Urinary bladder (tissue), 4 donors: Measurements from ENCODE around the gene OSCP1. TPM values are rescaled to one million over a fixed set of nuclear protein-coding genes. Genes with fewer than 3 reads are reported as not detected.

Experiments used
- DNase-seq: peaks from one replicate; pipeline ENCODE4 v3.0.0-alpha.2; 2015; ENCODE audit errors: extremely low spot score
- H3K27ac ChIP-seq: one replicate; pipeline ENCODE4 v1.5.1; 2013; ENCODE audit warnings: low read depth, mild to moderate bottlenecking, moderate library complexity
- H3K36me3 ChIP-seq: one replicate; pipeline ENCODE4 v1.6.1; 2013; ENCODE audit warnings: mild to moderate bottlenecking, moderate library complexity; ENCODE audit not compliant: insufficient read depth
- H3K4me1 ChIP-seq: one replicate; pipeline ENCODE4 v1.6.1; 2013; ENCODE audit warnings: mild to moderate bottlenecking, moderate library complexity; ENCODE audit not compliant: insufficient read depth
- H3K4me3 ChIP-seq: one replicate; pipeline ENCODE4 v1.5.1; 2013; ENCODE audit warnings: low read depth, low read length
- WGBS: extraction: QIAGEN DNeasy Blood & Tissue Kit; methylation state at CpG from one replicate; pipeline ENCODE4 v1.1.7; 2013; 5-methylcytosine and 5-hydroxymethylcytosine counted together
- polyA plus RNA-seq: library from polyadenylated mRNA; stranded (reverse); fragments of 200-250 nt; gene quantifications from one replicate; pipeline ENCODE4 v1.2.3, GENCODE V29; 2013
- total RNA-seq: library from RNA; depleted of rRNA; stranded (reverse); fragments of >200 nt; gene quantifications from one replicate; pipeline ENCODE4 v1.2.3, GENCODE V29; 2014
- donor health status: healthy with polysubstance abuse.
- donor health status: healthy.

The OSCP1 gene
- total and polyA plus RNA-seq, 2 donors: 10.6 to 12.4 TPM

DNA sequence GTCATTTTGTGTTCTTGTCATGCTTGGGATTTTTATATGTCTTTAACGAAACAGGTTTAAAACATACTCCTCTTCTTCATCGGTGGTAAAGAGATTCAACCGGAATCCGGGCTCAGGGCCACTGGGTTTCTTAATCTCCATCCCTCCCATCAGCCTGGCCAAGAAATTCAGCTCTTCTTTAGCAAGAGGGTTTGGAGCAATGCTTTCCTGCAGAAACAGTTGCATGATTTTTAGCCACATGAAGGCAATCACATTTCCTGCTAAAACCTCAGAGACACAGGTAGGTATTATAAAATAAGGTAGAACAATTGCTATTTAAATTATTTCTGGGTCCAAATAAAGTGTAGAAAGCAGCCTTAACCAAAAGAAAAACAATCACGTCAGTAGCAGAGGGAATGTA, 29.8 kb downstream of the OSCP1 start:
- 16% methylated on average over 5 of the region's 5 CpGs for WGBS
- Histone ChIP-seq H3K4me1 (no peaks in the 10 kb centered on the region), H3K4me3 (no peak overlapping the region), H3K27ac (no peak overlapping the region), H3K36me3 (no peaks in the 10 kb centered on the region)
- no peak for DNase-seq

DNA sequence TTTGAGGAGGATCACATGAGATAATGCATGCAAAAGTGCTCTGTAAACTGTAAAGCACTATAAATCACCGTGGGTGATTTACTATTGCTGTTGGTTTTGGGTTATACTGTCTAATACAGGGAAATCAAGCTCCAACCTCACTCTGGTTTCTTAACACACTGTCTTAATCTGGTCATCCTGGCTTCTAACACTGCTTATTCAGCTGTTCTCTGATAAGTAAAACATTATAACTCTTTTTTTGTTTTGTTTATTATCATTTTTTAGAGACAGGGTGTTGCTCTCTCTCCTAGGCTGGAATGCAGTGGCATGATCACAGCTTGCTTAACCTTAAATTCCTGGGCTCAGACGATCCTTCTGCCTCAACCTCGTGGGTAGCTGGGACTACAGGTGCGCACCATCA, 30.7 kb downstream of the OSCP1 start:
- Histone ChIP-seq H3K27ac (no peak overlapping the region), H3K4me3 (no peak overlapping the region)
- 63% methylated on average over 4 of the region's 4 CpGs for WGBS

DNA sequence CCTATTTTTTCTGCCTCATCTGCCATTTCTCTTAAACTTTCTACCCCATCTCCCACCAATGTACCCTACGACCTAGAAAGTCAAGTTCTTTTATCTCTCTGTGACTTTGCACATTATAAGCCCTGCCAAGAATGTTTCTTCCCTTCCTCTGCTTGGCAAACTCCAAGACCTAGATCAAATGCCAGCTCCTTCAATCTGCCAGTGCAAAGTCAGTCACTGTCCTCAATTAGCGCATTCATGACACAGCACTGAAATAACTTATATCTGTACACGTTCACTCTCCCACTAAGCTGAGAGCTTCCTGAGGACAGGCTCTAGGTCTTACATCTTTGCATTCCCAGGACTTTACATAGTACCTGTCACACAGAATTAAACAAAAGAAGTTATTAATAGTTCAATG, 31.1 kb downstream of the OSCP1 start:
- Histone ChIP-seq H3K4me3 (no peak overlapping the region), H3K36me3 (no peaks in the 10 kb centered on the region), H3K27ac (no peak overlapping the region), H3K4me1 (no peaks in the 10 kb centered on the region)
- WGBS: 79% methylated on average over 3 of the region's 3 CpGs
- no peak for DNase-seq

More for the DNA sequence above, 30.7 kb downstream of the OSCP1 start:
- no peaks in the 10 kb centered on the region for H3K4me1 ChIP-seq
- no peaks in the 10 kb centered on the region for H3K36me3 ChIP-seq
- no peak for DNase-seq

DNA sequence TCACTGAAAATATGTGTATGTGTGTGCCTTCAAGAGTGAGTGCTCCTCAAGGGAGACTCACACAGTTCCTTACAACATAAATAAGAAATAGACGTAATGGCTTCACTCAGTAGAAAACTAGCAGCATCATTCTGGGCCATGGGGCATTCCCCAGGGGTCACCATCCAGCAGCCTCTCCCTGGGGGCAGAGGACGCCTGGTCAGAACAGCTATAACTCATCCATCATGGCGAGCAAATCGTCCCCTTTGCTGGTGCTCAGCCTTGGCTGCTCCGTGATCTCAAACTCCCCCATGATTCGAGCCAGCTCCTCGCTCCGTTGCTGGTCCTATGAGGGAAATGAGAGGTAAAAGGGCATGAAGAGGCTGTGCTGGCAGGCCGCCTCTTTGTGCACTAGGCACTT, 32.3 kb downstream of the OSCP1 start:
- H3K4me1 ChIP-seq: no peaks in the 10 kb centered on the region
- 89% methylated on average over 9 of the region's 9 CpGs for WGBS
- no peak for DNase-seq
- H3K27ac ChIP-seq: no peak overlapping the region
- H3K36me3 ChIP-seq: no peaks in the 10 kb centered on the region
- H3K4me3 ChIP-seq: no peak overlapping the region

DNA sequence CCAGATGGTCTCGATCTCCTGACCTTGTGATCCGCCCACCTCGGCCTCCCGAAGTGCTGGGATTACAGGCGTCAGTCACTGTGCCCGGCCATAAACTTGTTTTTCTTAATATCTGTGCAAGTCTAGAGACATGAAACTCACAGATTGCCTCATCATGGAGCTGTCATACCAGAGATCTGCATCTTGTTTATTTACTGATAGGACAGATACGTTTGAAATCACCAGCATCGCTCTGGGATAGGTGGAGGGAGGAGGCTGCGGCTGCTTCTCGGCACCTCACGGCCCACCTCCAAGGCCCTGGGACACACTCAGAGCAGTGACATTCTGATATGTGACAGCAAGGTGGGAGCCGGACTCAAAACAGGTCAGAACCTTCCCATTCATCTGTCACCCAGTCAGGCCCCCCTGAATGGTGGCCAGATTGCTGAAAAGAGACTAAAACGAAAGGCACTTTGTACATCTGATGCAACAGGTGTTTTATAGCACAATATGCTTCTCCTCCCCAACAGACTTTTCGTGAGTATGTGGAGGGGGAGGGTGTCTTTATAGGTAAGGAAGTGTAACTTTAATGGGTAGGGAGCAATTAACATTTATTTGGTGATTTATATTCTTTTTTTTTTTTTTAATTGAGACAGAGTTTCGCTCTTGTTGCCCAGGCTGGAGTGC, 34.5 kb downstream of the OSCP1 start:
- 80% methylated on average over 15 of the region's 15 CpGs for WGBS
- no peak overlapping the region for H3K4me3 ChIP-seq
- no peak for DNase-seq
- no peaks in the 10 kb centered on the region for H3K36me3 ChIP-seq
- no peak overlapping the region for H3K27ac ChIP-seq
- no peaks in the 10 kb centered on the region for H3K4me1 ChIP-seq

DNA sequence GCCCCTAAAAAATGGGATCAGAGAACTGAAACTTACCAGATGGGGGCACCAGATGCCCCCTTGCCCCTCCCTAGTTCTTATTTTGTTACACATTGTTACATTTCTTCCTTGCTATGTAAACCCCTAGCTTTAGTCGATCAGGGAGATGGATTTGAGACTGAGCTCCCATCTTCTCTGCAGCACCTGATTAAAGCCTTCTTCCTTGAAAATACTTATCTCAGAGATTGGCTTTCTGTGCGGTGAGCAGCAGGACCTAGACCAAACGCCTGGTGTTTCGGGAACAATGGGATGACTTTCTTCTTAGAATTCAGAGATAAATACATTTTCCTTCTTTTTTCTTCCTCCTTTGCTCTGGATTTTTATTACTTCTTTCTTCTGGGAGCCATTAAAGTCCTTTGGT, 35.9 kb downstream of the OSCP1 start:
- no peak for DNase-seq
- no peak overlapping the region for H3K4me3 ChIP-seq
- 88% methylated on average over 4 of the region's 4 CpGs for WGBS
- H3K36me3 ChIP-seq: no peaks in the 10 kb centered on the region
- H3K27ac ChIP-seq: no peak overlapping the region
- H3K4me1 ChIP-seq: no peaks in the 10 kb centered on the region

DNA sequence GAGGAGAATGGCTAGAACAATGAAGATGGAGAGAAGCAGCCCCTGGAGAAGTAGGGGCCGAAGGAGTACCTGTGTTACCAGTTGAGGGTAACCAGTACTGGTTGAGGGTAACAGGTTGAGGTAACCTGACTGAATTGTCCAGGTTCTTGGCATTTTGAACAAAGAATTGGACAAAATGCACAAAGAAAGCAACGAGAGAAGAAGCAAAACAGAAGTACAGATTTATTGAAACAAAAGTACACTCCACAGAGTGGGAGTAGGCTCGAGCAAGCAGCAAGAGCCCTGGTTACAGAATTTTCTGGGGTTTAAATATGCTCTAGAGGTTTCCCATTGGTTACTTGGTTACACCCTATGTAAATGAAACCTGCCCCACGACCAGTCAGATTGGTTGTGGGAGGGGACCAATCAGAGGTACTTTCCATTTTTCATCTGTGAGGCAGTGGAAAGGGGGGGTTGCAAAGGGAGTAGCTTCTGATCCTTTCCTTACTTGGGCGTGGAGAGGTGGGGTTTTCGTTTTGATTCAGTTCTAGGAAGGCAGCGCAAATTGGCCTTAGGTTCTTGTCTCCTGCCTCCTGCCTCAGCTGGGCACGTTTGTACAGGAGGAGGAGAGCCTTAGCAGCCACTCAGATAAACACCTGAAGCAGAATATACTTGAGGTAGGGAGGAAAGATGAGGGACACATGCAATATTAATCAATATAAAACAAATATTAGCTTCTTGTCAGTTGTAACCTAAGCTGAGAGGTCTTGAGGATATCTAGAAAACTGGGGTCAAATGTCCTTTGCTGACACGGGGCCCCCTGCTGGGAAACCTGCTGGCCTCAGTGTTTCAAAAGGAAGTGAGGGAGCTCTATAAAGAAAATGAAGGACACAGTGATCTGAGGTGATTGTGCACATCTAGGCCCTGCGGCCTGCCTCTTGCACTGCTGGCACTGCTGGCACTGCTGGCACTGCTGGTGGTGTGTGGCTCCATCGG, 38.3 kb downstream of the OSCP1 start:
- no peak for DNase-seq
- no peaks in the 10 kb centered on the region for H3K4me1 ChIP-seq
- H3K4me3 ChIP-seq: no peak overlapping the region
- H3K36me3 ChIP-seq: no peaks in the 10 kb centered on the region
- H3K27ac ChIP-seq: no peak overlapping the region
- 61% methylated on average over 11 of the region's 11 CpGs for WGBS

DNA sequence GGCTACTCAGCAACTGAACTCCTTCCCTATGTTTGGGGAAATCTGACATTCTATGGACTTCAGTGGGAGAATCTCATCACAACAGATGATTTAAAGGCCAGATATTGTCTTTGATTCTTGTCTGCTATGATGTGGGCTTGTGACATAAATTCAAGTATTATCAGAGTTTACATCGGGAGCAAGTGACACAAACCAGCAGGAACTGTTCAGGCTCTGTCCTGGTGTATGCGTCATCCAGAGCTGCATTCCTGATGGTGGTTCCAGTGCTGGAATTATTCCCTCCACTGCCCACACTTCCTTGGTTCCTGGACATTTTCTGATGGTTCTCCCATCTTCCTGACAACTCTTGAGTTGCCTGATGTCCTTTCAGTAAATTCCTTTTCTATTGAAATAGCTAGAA, 41.8 kb downstream of the OSCP1 start:
- Histone ChIP-seq H3K4me3 (no peak overlapping the region), H3K4me1 (no peaks in the 10 kb centered on the region), H3K36me3 (no peaks in the 10 kb centered on the region), H3K27ac (no peak overlapping the region)
- WGBS: 48% methylated on average over 2 of the region's 2 CpGs
- no peak for DNase-seq

DNA sequence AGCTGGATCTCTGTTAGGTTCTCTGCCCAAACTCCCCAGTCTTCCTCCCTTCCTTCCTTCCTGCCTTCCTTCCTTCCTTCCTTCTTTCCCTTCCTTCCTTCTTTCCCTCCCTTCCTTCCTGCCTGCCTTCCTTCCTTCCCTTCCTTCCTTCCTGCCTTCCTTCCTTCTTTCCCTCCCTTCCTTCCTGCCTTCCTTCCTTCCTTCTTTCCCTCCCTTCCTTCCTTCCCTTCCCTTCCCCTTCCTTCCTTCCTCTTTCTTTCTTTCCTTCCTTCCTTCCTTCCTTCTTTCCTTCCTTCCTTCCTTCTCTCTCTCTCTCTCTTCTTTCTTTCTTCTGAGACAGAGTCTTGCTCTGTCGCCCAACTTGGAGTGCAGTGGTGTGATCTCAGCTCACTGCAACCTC, 43.8 kb downstream of the OSCP1 start:
- H3K27ac ChIP-seq: no peak overlapping the region
- WGBS: 85% methylated on average over 1 of the region's 1 CpG

DNA sequence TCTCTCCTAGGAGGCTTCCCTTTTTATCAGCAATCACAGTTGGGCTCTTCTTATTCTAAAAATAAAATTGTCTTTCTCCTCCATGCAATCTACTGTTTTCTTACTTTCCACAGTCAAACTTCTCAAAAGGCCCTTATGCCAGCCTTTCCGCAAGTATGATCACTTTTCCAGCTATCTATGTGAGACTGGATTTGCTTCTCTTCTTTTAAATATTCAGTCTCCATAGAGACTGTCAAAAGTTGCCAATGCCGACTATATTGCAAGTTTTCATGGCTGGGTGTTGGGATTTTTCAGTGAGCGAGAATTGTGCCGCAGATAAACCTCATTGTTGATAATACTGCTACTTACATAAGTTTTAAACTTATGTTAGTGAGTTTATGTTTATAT, 47.8 kb downstream of the OSCP1 start:
- 84% methylated on average over 4 of the region's 4 CpGs for WGBS
- Histone ChIP-seq H3K4me1 (no peaks in the 10 kb centered on the region), H3K4me3 (no peak overlapping the region), H3K27ac (no peak overlapping the region), H3K36me3 (no peaks in the 10 kb centered on the region)
- no peak for DNase-seq

More for the DNA sequence above, 43.8 kb downstream of the OSCP1 start:
- Histone ChIP-seq H3K4me3 (no peak overlapping the region), H3K4me1 (no peaks in the 10 kb centered on the region), H3K36me3 (no peaks in the 10 kb centered on the region)
- no peak for DNase-seq

DNA sequence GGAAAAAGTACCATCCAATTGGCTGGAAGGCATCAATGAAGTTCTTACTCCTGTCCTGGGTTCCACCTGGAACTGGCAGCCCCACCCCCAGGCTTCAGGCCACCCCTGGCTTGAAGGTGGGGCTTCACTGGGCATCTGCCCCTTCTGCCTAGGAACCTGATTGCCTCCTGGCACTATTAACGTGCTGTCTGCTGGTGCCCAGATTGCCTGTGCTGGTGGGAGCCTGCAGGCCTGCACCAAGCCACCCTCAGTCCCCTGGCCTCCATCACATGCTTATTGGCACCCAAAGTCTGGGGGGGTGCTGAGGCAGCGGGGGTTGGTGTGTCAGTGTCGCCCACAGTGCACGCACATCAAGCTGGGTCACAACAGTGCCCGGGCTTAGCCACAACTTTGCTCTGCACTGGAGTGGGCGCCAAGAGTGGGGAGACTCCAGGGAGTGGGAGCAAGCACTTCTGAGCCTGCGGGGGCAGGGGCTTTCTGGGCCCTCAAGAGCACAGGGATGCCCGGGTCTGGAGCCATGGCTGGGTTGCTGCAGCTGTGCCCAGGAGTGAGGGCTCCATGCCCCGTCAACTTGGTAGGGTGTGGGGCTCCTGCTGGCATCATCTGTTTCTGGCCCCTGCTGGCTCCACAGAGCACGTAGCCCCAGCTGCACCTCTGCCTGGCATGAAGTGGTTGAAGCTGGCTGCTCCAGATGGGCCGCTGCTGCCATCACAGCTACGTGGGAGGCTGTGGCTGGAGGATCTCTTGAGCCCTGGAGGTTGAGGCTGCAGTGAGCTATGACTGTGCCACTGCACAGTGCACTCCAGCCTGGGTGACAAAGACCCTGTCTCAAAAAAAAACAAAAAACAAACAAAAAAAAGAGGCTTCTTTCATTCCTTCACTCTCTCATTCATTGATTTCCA, 48.4 kb downstream of the OSCP1 start:
- H3K4me1 ChIP-seq: no peaks in the 10 kb centered on the region
- WGBS: 89% methylated on average over 12 of the region's 12 CpGs
- H3K27ac ChIP-seq: no peak overlapping the region
- no peak overlapping the region for H3K4me3 ChIP-seq
- no peak for DNase-seq
- no peaks in the 10 kb centered on the region for H3K36me3 ChIP-seq

DNA sequence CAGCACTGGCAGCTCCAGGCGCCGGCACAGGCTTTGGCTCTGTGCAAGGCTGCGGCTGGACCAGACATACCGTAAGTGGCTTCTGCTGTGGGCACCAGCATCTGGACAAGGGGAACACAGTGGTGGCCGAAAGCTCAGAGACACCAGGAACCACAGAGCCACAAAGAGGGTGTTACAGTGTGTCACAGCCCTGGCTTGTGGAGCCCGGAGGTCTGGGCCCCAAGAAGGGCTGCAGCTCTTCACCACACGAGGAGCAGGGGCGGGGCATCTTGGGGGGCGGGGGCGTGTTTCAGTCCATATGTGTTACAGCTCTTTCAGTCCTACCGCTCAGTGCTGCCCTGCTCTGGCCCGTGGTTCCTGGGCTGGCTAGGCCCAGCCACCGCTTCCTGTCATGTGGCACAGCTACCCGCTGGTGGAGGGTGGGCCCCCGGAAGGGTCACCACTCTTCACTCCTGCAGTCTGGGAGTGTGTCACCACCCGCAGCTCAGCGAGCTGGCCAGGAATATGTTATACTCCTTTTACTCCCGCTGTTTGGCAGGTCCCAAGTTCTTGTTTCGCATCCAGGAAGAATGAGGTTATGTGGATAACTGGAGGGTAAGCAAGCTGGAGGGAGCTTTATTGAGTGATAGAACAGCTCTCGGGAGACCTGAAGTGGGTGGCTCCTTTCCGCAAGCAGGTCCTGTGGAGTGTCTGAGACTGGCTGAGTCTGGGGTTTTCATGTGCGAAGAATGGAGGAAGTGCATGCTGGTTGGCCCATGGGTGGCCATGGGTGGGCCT, 49.2 kb downstream of the OSCP1 start:
- H3K27ac ChIP-seq: no peak overlapping the region
- DNase-seq: no peak
- H3K4me3 ChIP-seq: no peak overlapping the region
- 72% methylated on average over 22 of the region's 22 CpGs for whole genome bisulfite sequencing
- H3K36me3 ChIP-seq: no peaks in the 10 kb centered on the region
- no peaks in the 10 kb centered on the region for H3K4me1 ChIP-seq

DNA sequence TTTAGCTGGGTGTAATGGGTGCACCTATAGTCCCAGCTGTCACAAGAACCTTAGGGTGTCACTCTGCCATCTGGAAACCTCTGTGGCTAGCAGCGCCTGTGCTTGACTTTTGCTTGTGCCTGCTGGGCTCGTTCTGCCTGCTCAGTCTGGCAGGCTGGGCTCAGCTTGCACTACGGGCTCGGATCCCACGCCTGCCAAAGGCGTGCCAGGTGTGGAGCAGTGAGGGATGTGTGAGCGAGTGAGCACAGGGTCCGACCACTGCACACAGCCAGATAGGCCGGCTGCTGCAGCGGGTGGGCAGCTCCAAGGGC, 49.8 kb downstream of the OSCP1 start:
- H3K27ac ChIP-seq: no peak overlapping the region
- no peak overlapping the region for H3K4me3 ChIP-seq
- WGBS: 91% methylated on average over 10 of the region's 10 CpGs
- DNase-seq: no peak
- H3K4me1 ChIP-seq: no peaks in the 10 kb centered on the region
- no peaks in the 10 kb centered on the region for H3K36me3 ChIP-seq
